Left ventricle myocardium inferior (tissue), 1 donor: ENCODE results near the gene GLP2R. TPM values are rescaled to one million over a fixed set of nuclear protein-coding genes. Genes with fewer than 3 reads are reported as not detected.

Experiments
- DNase-seq: peaks from one replicate; pipeline ENCODE4 v3.0.0-alpha.2; 2020
- H3K27ac ChIP-seq: fragments of 200-600 bp; replicated peaks from 2 replicates; pipeline ENCODE4 v1.8.0; 2021
- H3K27me3 ChIP-seq: fragments of 200-600 bp; 2 replicates; pipeline ENCODE4 v1.8.0; 2021; ENCODE audit warnings: low read depth
- H3K36me3 ChIP-seq: fragments of 200-600 bp; 2 replicates; pipeline ENCODE4 v1.8.0; 2021
- H3K4me1 ChIP-seq: fragments of 200-600 bp; 2 replicates; pipeline ENCODE4 v1.8.0; 2021
- H3K4me3 ChIP-seq: fragments of 200-600 bp; 2 replicates; pipeline ENCODE4 v1.8.0; 2021; ENCODE audit warnings: mild to moderate bottlenecking, moderate library complexity
- H3K9me3 ChIP-seq: fragments of 200-600 bp; replicated peaks from 2 replicates; pipeline ENCODE4 v1.8.0; 2021
- CTCF ChIP-seq: fragments of 200-600 bp; IDR thresholded peaks from 2 replicates; pipeline ENCODE4 v1.8.0; 2021; ENCODE audit warnings: antibody characterized with exemption, mild to moderate bottlenecking, borderline replicate concordance
- intact Hi-C: fragments of 100-400 bp; cut with micrococcal nuclease; formaldehyde crosslinking; loops from one replicate; pipeline ENCODE4 v1.11.0; 2022
- total RNA-seq: library from RNA; stranded (reverse); fragmentation: NEBNext Ultra II Directional; extraction: Animal tissue kit (Norgen Biotek cat#: 25700); gene quantifications from one replicate; pipeline ENCODE4 v1.2.1, GENCODE V29; 2021
- donor health status: DM: no; HTN: yes; CAD: no; lungs with severe emphysema.

The GLP2R gene
- total RNA-seq, 1 donor from 2014 or later = not detected

- intact Hi-C loops = no loop called here
- no peaks in the 10 kb centered on the region for H3K36me3 ChIP-seq
- no peak for DNase-seq
Measured at GRCh38 chr17:9868552-9868951, 42.8 kb downstream of the GLP2R start.

GRCh38 chr17:9872852-9873251 lies 47.1 kb downstream of the GLP2R start:
- Histone ChIP-seq H3K9me3 (no peaks in the 10 kb centered on the region), H3K27me3 (no peaks in the 10 kb centered on the region), H3K4me1 (no peaks in the 10 kb centered on the region), H3K4me3 (no peak overlapping the region), H3K27ac (no peak overlapping the region), H3K36me3 (no peaks in the 10 kb centered on the region)
- DNase-seq = no peak
- TF ChIP-seq CTCF = no peak
- intact Hi-C loops = no loop called here

More at GRCh38 chr17:9868552-9868951, 42.8 kb downstream of the GLP2R start:
- Histone ChIP-seq H3K27me3 (no peaks in the 10 kb centered on the region), H3K4me1 (no peaks in the 10 kb centered on the region), H3K4me3 (no peak overlapping the region), H3K27ac (no peak overlapping the region), H3K9me3 (peaks cover 6% of the 10 kb centered on the region)
- no peak for TF ChIP-seq CTCF

GRCh38 chr17:9874722-9875121 lies 49.0 kb downstream of the GLP2R start:
- Histone ChIP-seq H3K27me3 (no peaks in the 10 kb centered on the region), H3K36me3 (no peaks in the 10 kb centered on the region), H3K9me3 (no peaks in the 10 kb centered on the region), H3K4me3 (no peak overlapping the region), H3K27ac (no peak overlapping the region), H3K4me1 (no peaks in the 10 kb centered on the region)
- TF ChIP-seq CTCF = peak; percentile 10
- DNase-seq = no peak
- intact Hi-C loops = no loop called here

GRCh38 chr17:9875441-9875840 lies 49.7 kb downstream of the GLP2R start:
- no peak for TF ChIP-seq CTCF
- peaks cover 4% of the 10 kb centered on the region for H3K4me1 ChIP-seq
- no peaks in the 10 kb centered on the region for H3K27me3 ChIP-seq
- intact Hi-C loops = no loop called here
- no peak overlapping the region for H3K27ac ChIP-seq
- no peak overlapping the region for H3K4me3 ChIP-seq
- no peaks in the 10 kb centered on the region for H3K36me3 ChIP-seq
- DNase-seq = no peak
- no peaks in the 10 kb centered on the region for H3K9me3 ChIP-seq

- peaks cover 15% of the 10 kb centered on the region for H3K9me3 ChIP-seq
- no peak overlapping the region for H3K27ac ChIP-seq
- H3K36me3 ChIP-seq = no peaks in the 10 kb centered on the region
- H3K4me3 ChIP-seq = no peak overlapping the region
- DNase-seq = no peak
- intact Hi-C loops = no loop called here
- TF ChIP-seq CTCF = no peak
- no peaks in the 10 kb centered on the region for H3K27me3 ChIP-seq
- H3K4me1 ChIP-seq = peaks cover 8% of the 10 kb centered on the region
Measured at GRCh38 chr17:9878356-9878755, 52.6 kb downstream of the GLP2R start.
